ENCODE measurements around the gene EIF4E1B.

DNA sequence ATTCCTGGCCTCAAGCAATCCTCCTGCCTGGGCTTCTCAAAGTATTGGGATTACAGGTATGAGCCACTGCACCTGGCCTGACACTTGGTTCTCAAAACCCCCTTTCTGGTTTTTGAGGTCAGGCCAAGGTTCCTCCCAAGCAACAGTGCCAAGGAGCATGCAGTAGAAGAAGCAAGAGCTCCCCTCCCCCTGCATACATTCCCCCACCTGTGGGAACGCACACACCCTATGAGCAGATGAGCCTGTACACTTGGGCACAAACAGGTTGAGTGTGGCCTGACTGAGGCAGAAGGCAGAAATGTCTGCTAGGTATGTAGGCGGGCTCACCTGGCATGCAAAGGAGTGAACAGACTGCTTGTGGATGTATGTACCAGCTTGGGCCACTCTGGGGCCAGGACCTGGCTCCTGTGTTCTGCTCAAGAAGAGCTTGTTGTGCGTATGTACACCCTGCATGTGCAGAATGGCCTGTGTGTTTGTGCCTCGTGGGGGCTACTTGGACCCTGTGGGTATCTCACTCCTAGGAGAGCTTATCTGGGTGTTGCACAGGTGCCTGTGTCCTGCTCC is 22.3 kb upstream of the EIF4E1B start:
- TF ChIP-seq, protein P1, sequence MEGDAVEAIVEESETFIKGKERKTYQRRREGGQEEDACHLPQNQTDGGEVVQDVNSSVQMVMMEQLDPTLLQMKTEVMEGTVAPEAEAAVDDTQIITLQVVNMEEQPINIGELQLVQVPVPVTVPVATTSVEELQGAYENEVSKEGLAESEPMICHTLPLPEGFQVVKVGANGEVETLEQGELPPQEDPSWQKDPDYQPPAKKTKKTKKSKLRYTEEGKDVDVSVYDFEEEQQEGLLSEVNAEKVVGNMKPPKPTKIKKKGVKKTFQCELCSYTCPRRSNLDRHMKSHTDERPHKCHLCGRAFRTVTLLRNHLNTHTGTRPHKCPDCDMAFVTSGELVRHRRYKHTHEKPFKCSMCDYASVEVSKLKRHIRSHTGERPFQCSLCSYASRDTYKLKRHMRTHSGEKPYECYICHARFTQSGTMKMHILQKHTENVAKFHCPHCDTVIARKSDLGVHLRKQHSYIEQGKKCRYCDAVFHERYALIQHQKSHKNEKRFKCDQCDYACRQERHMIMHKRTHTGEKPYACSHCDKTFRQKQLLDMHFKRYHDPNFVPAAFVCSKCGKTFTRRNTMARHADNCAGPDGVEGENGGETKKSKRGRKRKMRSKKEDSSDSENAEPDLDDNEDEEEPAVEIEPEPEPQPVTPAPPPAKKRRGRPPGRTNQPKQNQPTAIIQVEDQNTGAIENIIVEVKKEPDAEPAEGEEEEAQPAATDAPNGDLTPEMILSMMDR (IDR thresholded peaks at IDR 0.05; ENCODE audit: low read depth, low read length, poor library complexity, severe bottlenecking): no peak
- TF ChIP-seq EZH2phosphoT487 (IDR thresholded peaks at IDR 0.05; ENCODE audit: borderline replicate concordance, low read length): no peak

All from DOHH2 (cell line).